Activated CD4-positive, CD25-positive, alpha-beta regulatory T cell treated with anti-CD3 and anti-CD28 coated beads, Interleukin-2, amount 50 U/mL, for 16 hours (primary cell): ENCODE measurements around the gene SMYD3.
"Not testable (repeated sequence)": the region's sequence is repeated elsewhere in the genome, so short reads cannot be mapped to it uniquely, and the experiment has no call there.

ENCODE experiments used
- DNase-seq: peaks from one replicate; pipeline ENCODE4 v3.0.0-alpha.2; 2020; ENCODE audit warnings: low read depth, low spot score

The SMYD3 gene

GRCh38 chr1:245742896-245743295, 764.2 kb downstream of the SMYD3 start:
- DNase-seq = no peak

- DNase-seq = not testable (repeated sequence)
These were observed 766.7 kb downstream of the SMYD3 start for GRCh38 chr1:245740336-245740735.

- DNase-seq = no peak
These were observed 776.3 kb downstream of the SMYD3 start for GRCh38 chr1:245730801-245731200.

- DNase-seq = not testable (repeated sequence)
These were observed 779.0 kb downstream of the SMYD3 start for GRCh38 chr1:245728035-245728434.

- no peak for DNase-seq
These were observed 785.6 kb downstream of the SMYD3 start for GRCh38 chr1:245721488-245721887.

GRCh38 chr1:245718951-245719350, 788.1 kb downstream of the SMYD3 start:
- no peak for DNase-seq

- DNase-seq = no peak
These were observed 789.0 kb downstream of the SMYD3 start for GRCh38 chr1:245718123-245718522.

GRCh38 chr1:245717611-245718010, 789.5 kb downstream of the SMYD3 start:
- no peak for DNase-seq

- DNase-seq = no peak
These were observed 790.5 kb downstream of the SMYD3 start for GRCh38 chr1:245716561-245716960.

- DNase-seq = no peak
These were observed 791.1 kb downstream of the SMYD3 start for GRCh38 chr1:245715970-245716369.

GRCh38 chr1:245715291-245715701, 791.8 kb downstream of the SMYD3 start:
- DNase-seq = no peak

GRCh38 chr1:245714027-245714426, 793.1 kb downstream of the SMYD3 start:
- not testable (repeated sequence) for DNase-seq

GRCh38 chr1:245710961-245711903, 795.8 kb downstream of the SMYD3 start:
- DNase-seq = no peak

- no peak for DNase-seq
These were observed 799.1 kb downstream of the SMYD3 start for GRCh38 chr1:245707941-245708340.

GRCh38 chr1:245704765-245705164, 802.3 kb downstream of the SMYD3 start:
- DNase-seq = no peak

GRCh38 chr1:245704341-245704740, 802.7 kb downstream of the SMYD3 start:
- no peak for DNase-seq

- DNase-seq = no peak
These were observed 804.7 kb downstream of the SMYD3 start for GRCh38 chr1:245702346-245702745.

- no peak for DNase-seq
These were observed 805.4 kb downstream of the SMYD3 start for GRCh38 chr1:245701631-245702030.

- no peak for DNase-seq
These were observed 806.4 kb downstream of the SMYD3 start for GRCh38 chr1:245700631-245701030.
